ENCODE results near the gene UBA52. TPM values are rescaled to one million over a fixed set of nuclear protein-coding genes. Genes with fewer than 3 reads are reported as not detected.

Gene UBA52
- total RNA-seq, 1 donor, result 1,539 TPM

Other genes starting within 250 kb of the UBA52 start
- 125 TPM for gene LSM4, start 248.8 kb upstream of the UBA52 start, total RNA-seq
- gene PGPEP1, start 231.3 kb upstream of the UBA52 start, total RNA-seq, result 47.7 TPM
- 0.27 TPM for gene GDF15, start 185.7 kb upstream of the UBA52 start, total RNA-seq
- gene LRRC25, start 174.2 kb upstream of the UBA52 start, total RNA-seq, result 5.4 TPM
- 82.1 TPM for gene SSBP4, start 152.5 kb upstream of the UBA52 start, total RNA-seq
- gene ISYNA1, start 133.7 kb upstream of the UBA52 start, total RNA-seq, result 109 TPM
- gene ELL, start 49.8 kb upstream of the UBA52 start, total RNA-seq, result 28.8 TPM
- 259 TPM for gene FKBP8, start 28.3 kb upstream of the UBA52 start, total RNA-seq
- 102 TPM for gene KXD1, start 14.0 kb upstream of the UBA52 start, total RNA-seq
- 65.4 TPM for gene REX1BD, start 16.9 kb downstream of the UBA52 start, total RNA-seq
- not detected for gene CRLF1, start 34.9 kb downstream of the UBA52 start, total RNA-seq
- not detected for gene TMEM59L, start 41.0 kb downstream of the UBA52 start, total RNA-seq
- gene KLHL26, start 65.2 kb downstream of the UBA52 start, total RNA-seq, result 11.0 TPM
- 6.7 TPM for gene CRTC1, start 111.8 kb downstream of the UBA52 start, total RNA-seq
- gene COMP, start 219.4 kb downstream of the UBA52 start, total RNA-seq, result under 0.01 TPM

All from hematopoietic multipotent progenitor cell (in vitro differentiated cells).